ENCODE measurements around the gene VAMP4.

VAMP4 gene

GRCh38 chr1:171655746-171656116 is 86.1 kb downstream of the VAMP4 start:
- H3K36me3 ChIP-seq (ENCODE audit: control insufficient read depth in 1 of 2, insufficient read depth in 2 of 2, low read length in 2 of 2): no peaks in the 10 kb centered on the region
- H3K27ac ChIP-seq (ENCODE audit: low read depth, low read length): peak overlapping the region; percentile 5
- H3K9ac ChIP-seq (ENCODE audit: low read depth in 1 of 2, low read length in 2 of 2): no peak overlapping the region
- peaks cover 5% of the 10 kb centered on the region in 2 donors for H3K4me1 ChIP-seq (ENCODE audit: control insufficient read depth in 1 of 2, insufficient read depth in 2 of 2, low read length in 2 of 2)
- H3K4me3 ChIP-seq (ENCODE audit: low read depth in 1 of 2, low read length in 2 of 2): no peak overlapping the region
- no peaks in the 10 kb centered on the region for H3K27me3 ChIP-seq (ENCODE audit: control insufficient read depth in 1 of 2, insufficient read depth in 2 of 2, low read length in 2 of 2)
- no peaks in the 10 kb centered on the region for H3K9me3 ChIP-seq (ENCODE audit: control insufficient read depth in 1 of 2, low read length in 2 of 2)

GRCh38 chr1:171654942-171655745 is 86.7 kb downstream of the VAMP4 start:
- no peak overlapping the region for H3K9ac ChIP-seq (ENCODE audit: low read depth in 1 of 2, low read length in 2 of 2)
- H3K9me3 ChIP-seq (ENCODE audit: control insufficient read depth in 1 of 2, low read length in 2 of 2): no peaks in the 10 kb centered on the region
- H3K4me3 ChIP-seq (ENCODE audit: low read depth in 1 of 2, low read length in 2 of 2): peak overlapping the region in 1 of 2 donors; percentile 13
- peaks cover 5% of the 10 kb centered on the region in 2 donors for H3K4me1 ChIP-seq (ENCODE audit: control insufficient read depth in 1 of 2, insufficient read depth in 2 of 2, low read length in 2 of 2)
- H3K27ac ChIP-seq (ENCODE audit: low read depth, low read length): peak overlapping the region; percentile 5
- H3K27me3 ChIP-seq (ENCODE audit: control insufficient read depth in 1 of 2, insufficient read depth in 2 of 2, low read length in 2 of 2): no peaks in the 10 kb centered on the region
- no peaks in the 10 kb centered on the region for H3K36me3 ChIP-seq (ENCODE audit: control insufficient read depth in 1 of 2, insufficient read depth in 2 of 2, low read length in 2 of 2)

- Histone ChIP-seq H3K9me3 (ENCODE audit: control insufficient read depth in 1 of 2, low read length in 2 of 2) (no peaks in the 10 kb centered on the region), H3K27ac (ENCODE audit: low read depth, low read length) (peak overlapping the region; percentile 26), H3K9ac (ENCODE audit: low read depth in 1 of 2, low read length in 2 of 2) (no peak overlapping the region), H3K4me1 (ENCODE audit: control insufficient read depth in 1 of 2, insufficient read depth in 2 of 2, low read length in 2 of 2) (peaks cover 5% of the 10 kb centered on the region in 2 donors), H3K36me3 (ENCODE audit: control insufficient read depth in 1 of 2, insufficient read depth in 2 of 2, low read length in 2 of 2) (no peaks in the 10 kb centered on the region), H3K4me3 (ENCODE audit: low read depth in 1 of 2, low read length in 2 of 2) (no peak overlapping the region), H3K27me3 (ENCODE audit: control insufficient read depth in 1 of 2, insufficient read depth in 2 of 2, low read length in 2 of 2) (no peaks in the 10 kb centered on the region)
Observed at GRCh38 chr1:171654201-171654941, 87.5 kb downstream of the VAMP4 start.

- Histone ChIP-seq H3K4me3 (ENCODE audit: low read depth in 1 of 2, low read length in 2 of 2) (no peak overlapping the region), H3K9ac (ENCODE audit: low read depth in 1 of 2, low read length in 2 of 2) (no peak overlapping the region), H3K9me3 (ENCODE audit: control insufficient read depth in 1 of 2, low read length in 2 of 2) (no peaks in the 10 kb centered on the region), H3K4me1 (ENCODE audit: control insufficient read depth in 1 of 2, insufficient read depth in 2 of 2, low read length in 2 of 2) (peaks cover 5% of the 10 kb centered on the region in 2 donors), H3K27ac (ENCODE audit: low read depth, low read length) (peak overlapping the region; percentile 26), H3K36me3 (ENCODE audit: control insufficient read depth in 1 of 2, insufficient read depth in 2 of 2, low read length in 2 of 2) (no peaks in the 10 kb centered on the region), H3K27me3 (ENCODE audit: control insufficient read depth in 1 of 2, insufficient read depth in 2 of 2, low read length in 2 of 2) (no peaks in the 10 kb centered on the region)
Observed at GRCh38 chr1:171653796-171654195, 88.1 kb downstream of the VAMP4 start.

- Histone ChIP-seq H3K27ac (ENCODE audit: low read depth, low read length) (no peak within 1 kb of the TSS), H3K36me3 (ENCODE audit: control insufficient read depth in 1 of 2, insufficient read depth in 2 of 2, low read length in 2 of 2) (no peaks in the 10 kb centered on the region), H3K27me3 (ENCODE audit: control insufficient read depth in 1 of 2, insufficient read depth in 2 of 2, low read length in 2 of 2) (no peaks in the 10 kb centered on the region), H3K4me1 (ENCODE audit: control insufficient read depth in 1 of 2, insufficient read depth in 2 of 2, low read length in 2 of 2) (peaks cover 5% of the 10 kb centered on the region in 2 donors), H3K9ac (ENCODE audit: low read depth in 1 of 2, low read length in 2 of 2) (no peak within 1 kb of the TSS), H3K9me3 (ENCODE audit: control insufficient read depth in 1 of 2, low read length in 2 of 2) (no peaks in the 10 kb centered on the region), H3K4me3 (ENCODE audit: low read depth in 1 of 2, low read length in 2 of 2) (no peak within 1 kb of the TSS)
Observed at GRCh38 chr1:171652234-171652822, 89.5 kb downstream of the VAMP4 start, which contains the start of gene MYOC. Gene MYOC (minus strand): TSS chr1:171652688. CDS start chr1:171652611, 77 bp downstream.
